Spleen (tissue), 11 donors: Measurements from ENCODE around the gene MPST. TPM values are rescaled to one million over a fixed set of nuclear protein-coding genes. Genes with fewer than 3 reads are reported as not detected.

Experiments
- DNase-seq: peaks from one replicate; pipeline ENCODE4 v3.0.0-alpha.2; 2020
- H3K27ac ChIP-seq, 8 donors: fragments of 200-600 bp; sonication (generic) in 7 of 8; 1 replicate in 4 of 8; 2 replicates in 4 of 8; pipeline versions ENCODE4 v1.5.0 to v1.8.0; 2016 to 2021; ENCODE audit warnings: inconsistent platforms in 4 of 8, mild to moderate bottlenecking in 4 of 8, moderate library complexity in 1 of 8
- H3K27me3 ChIP-seq, 7 donors: fragments of 200-600 bp; sonication (generic) in 6 of 7; replicated peaks in 1 of 7; 1 replicate in 4 of 7; 2 replicates in 3 of 7; pipeline versions ENCODE4 v1.5.0 to v1.8.0; 2016 to 2021; ENCODE audit warnings: inconsistent platforms in 3 of 7, mild to moderate bottlenecking in 1 of 7
- H3K36me3 ChIP-seq, 6 donors: fragments of 200-600 bp; sonication (generic) in 5 of 6; 1 replicate in 4 of 6; 2 replicates in 2 of 6; pipeline versions ENCODE4 v1.5.0 to v1.8.0; 2016 to 2021; ENCODE audit warnings: inconsistent platforms in 2 of 6
- H3K4me1 ChIP-seq, 6 donors: fragments of 200-600 bp; sonication (generic) in 5 of 6; 1 replicate in 3 of 6; 2 replicates in 3 of 6; pipeline versions ENCODE4 v1.5.0 to v1.8.0; 2016 to 2021; ENCODE audit warnings: inconsistent platforms in 3 of 6
- H3K4me3 ChIP-seq, 8 donors: fragments of 200-600 bp; sonication (generic) in 7 of 8; 1 replicate in 4 of 8; 2 replicates in 4 of 8; pipeline versions ENCODE4 v1.5.0 to v1.8.0; 2016 to 2021; ENCODE audit warnings: inconsistent platforms in 4 of 8, mild to moderate bottlenecking in 4 of 8, moderate library complexity in 2 of 8
- H3K9me3 ChIP-seq, 8 donors: fragments of 200-600 bp; sonication (generic) in 7 of 8; 1 replicate in 4 of 8; 2 replicates in 4 of 8; pipeline versions ENCODE4 v1.5.0 to v1.8.0; 2016 to 2021; ENCODE audit warnings: inconsistent platforms in 4 of 8
- POLR2A ChIP-seq, 3 donors: fragments of 450-650 bp; IDR thresholded peaks; one replicate each; pipeline ENCODE4 v1.5.1; 2017; ENCODE audit warnings: antibody characterized with exemption in 3 of 3, mild to moderate bottlenecking in 1 of 3
- POLR2AphosphoS5 ChIP-seq, 3 donors: sonication (generic); formaldehyde crosslinking; IDR thresholded peaks; one replicate each; pipeline ENCODE4 v1.5.1; 2017; ENCODE audit warnings: antibody characterized with exemption in 3 of 3
- WGBS, 5 donors: extraction: QIAGEN DNeasy Blood & Tissue Kit in 3 of 5; methylation state at CpG; one replicate each; pipeline versions ENCODE4 v1.1.5 to v1.1.7; 2013 to 2018; 5-methylcytosine and 5-hydroxymethylcytosine counted together
- intact Hi-C: fragments of 100-400 bp; cut with DNase I; formaldehyde crosslinking; loops from one replicate; pipeline ENCODE4 v1.15.0; 2023; ENCODE audit warnings: low total_unique reads
- polyA plus RNA-seq, 3 donors: library from polyadenylated mRNA; stranded (reverse); fragments of 200-250 nt; gene quantifications; one replicate each; pipeline ENCODE4 v1.2.1, GENCODE V29; 2013
- total RNA-seq, 7 donors: library from RNA; depleted of rRNA in 3 of 7; stranded (reverse); fragments of >200 nt in 3 of 7; fragmentation: NEBNext Ultra II Directional in 4 of 7; extraction: Animal tissue kit (Norgen Biotek cat#: 25700) in 4 of 7; gene quantifications; one replicate each; pipeline versions ENCODE4 v1.1.0 to v1.2.1, GENCODE V29; 2016 to 2021
- TF ChIP-seq, protein P1 (sequence below), 11 experiments: fragments of 200-600 bp in 7 of 11; fragments of 450-650 bp in 4 of 11; sonication (generic) in 4 of 11; IDR thresholded peaks in 8 of 11; conservative IDR thresholded peaks in 3 of 11; 1 replicate in 7 of 11; 2 replicates in 4 of 11; pipeline versions ENCODE4 v1.4.0 to v1.8.0; 2016 to 2021; ENCODE audit warnings: antibody characterized with exemption in 11 of 11, inconsistent platforms in 4 of 11, mild to moderate bottlenecking in 1 of 11
- donor health status: healthy with polysubstance abuse.
- donor health status: DM: no; HTN: no; CAD: no; lungs with moderate emphysema.
- donor health status: DM: no; HTN: no; CAD: no.
- donor health status: Bipolar disorder and iron deficiency.
- donor health status: healthy.
- donor health status: DM: no; HTN: no; CAD: no.
- donor health status: DM: yes; HTN: yes; CAD: no.

Gene MPST
- total and polyA plus RNA-seq, 10 donors, result 13.9 to 44.8 (median 29.9) TPM

- WGBS, 5 donors, result 82 to 94% (median 89%) methylated on average over 8 to 9 of the region's 9 CpGs
- TF ChIP-seq POLR2A (IDR thresholded peaks at IDR 0.05) (no peak), POLR2AphosphoS5 (IDR thresholded peaks at IDR 0.05) (no peak)
- TF ChIP-seq, protein P1, sequence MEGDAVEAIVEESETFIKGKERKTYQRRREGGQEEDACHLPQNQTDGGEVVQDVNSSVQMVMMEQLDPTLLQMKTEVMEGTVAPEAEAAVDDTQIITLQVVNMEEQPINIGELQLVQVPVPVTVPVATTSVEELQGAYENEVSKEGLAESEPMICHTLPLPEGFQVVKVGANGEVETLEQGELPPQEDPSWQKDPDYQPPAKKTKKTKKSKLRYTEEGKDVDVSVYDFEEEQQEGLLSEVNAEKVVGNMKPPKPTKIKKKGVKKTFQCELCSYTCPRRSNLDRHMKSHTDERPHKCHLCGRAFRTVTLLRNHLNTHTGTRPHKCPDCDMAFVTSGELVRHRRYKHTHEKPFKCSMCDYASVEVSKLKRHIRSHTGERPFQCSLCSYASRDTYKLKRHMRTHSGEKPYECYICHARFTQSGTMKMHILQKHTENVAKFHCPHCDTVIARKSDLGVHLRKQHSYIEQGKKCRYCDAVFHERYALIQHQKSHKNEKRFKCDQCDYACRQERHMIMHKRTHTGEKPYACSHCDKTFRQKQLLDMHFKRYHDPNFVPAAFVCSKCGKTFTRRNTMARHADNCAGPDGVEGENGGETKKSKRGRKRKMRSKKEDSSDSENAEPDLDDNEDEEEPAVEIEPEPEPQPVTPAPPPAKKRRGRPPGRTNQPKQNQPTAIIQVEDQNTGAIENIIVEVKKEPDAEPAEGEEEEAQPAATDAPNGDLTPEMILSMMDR (IDR thresholded peaks at IDR 0.05 in 8 of 11, conservative IDR thresholded peaks at IDR 0.05 in 3 of 11), result no peak
- H3K27ac ChIP-seq, result no peak overlapping the region
- H3K4me3 ChIP-seq, result no peak overlapping the region
- H3K27me3 ChIP-seq, result peaks cover 0 to 5% (median 0%) of the 10 kb centered on the region in 7 donors
- H3K4me1 ChIP-seq, result peaks cover 0 to 33% (median 16%) of the 10 kb centered on the region in 6 donors
- DNase-seq, result no peak
- no peaks in the 10 kb centered on the region for H3K9me3 ChIP-seq
- intact Hi-C loops, result no loop called here
- H3K36me3 ChIP-seq, result no peaks in the 10 kb centered on the region
Observed at GRCh38 chr22:37012262-37012904, 7.2 kb upstream of the MPST start.

- 72 to 85% (median 83%) methylated on average over 10 of the region's 10 CpGs for WGBS, 5 donors
- DNase-seq, result no peak
- Histone ChIP-seq H3K4me3 (no peak overlapping the region), H3K27me3 (peaks cover 0 to 5% (median 0%) of the 10 kb centered on the region in 7 donors), H3K36me3 (no peaks in the 10 kb centered on the region), H3K9me3 (no peaks in the 10 kb centered on the region), H3K4me1 (peaks cover 0 to 33% (median 13%) of the 10 kb centered on the region in 6 donors), H3K27ac (no peak overlapping the region)
- TF ChIP-seq POLR2A (IDR thresholded peaks at IDR 0.05) (no peak), POLR2AphosphoS5 (IDR thresholded peaks at IDR 0.05) (no peak)
- TF ChIP-seq, protein P1 (IDR thresholded peaks at IDR 0.05 in 8 of 11, conservative IDR thresholded peaks at IDR 0.05 in 3 of 11), result no peak
- intact Hi-C loops, result no loop called here
Observed at GRCh38 chr22:37012956-37013355, 6.6 kb upstream of the MPST start.

GRCh38 chr22:37014415-37014806 lies 5.1 kb upstream of the MPST start:
- DNase-seq, result no peak
- intact Hi-C loops, result no loop called here
- TF ChIP-seq POLR2A (IDR thresholded peaks at IDR 0.05), result no peak
- TF ChIP-seq, protein P1 (IDR thresholded peaks at IDR 0.05 in 8 of 11, conservative IDR thresholded peaks at IDR 0.05 in 3 of 11), result no peak
- no peak for TF ChIP-seq POLR2AphosphoS5 (IDR thresholded peaks at IDR 0.05)
- no peak overlapping the region for H3K4me3 ChIP-seq
- WGBS, 5 donors, result 86 to 88% (median 87%) methylated on average over 4 of the region's 4 CpGs
- H3K27me3 ChIP-seq, result peaks cover 0 to 6% (median 0%) of the 10 kb centered on the region in 7 donors
- peaks cover 0 to 35% (median 17%) of the 10 kb centered on the region in 6 donors for H3K4me1 ChIP-seq
- H3K27ac ChIP-seq, result no peak overlapping the region
- H3K9me3 ChIP-seq, result no peaks in the 10 kb centered on the region
- H3K36me3 ChIP-seq, result no peaks in the 10 kb centered on the region

DNA sequence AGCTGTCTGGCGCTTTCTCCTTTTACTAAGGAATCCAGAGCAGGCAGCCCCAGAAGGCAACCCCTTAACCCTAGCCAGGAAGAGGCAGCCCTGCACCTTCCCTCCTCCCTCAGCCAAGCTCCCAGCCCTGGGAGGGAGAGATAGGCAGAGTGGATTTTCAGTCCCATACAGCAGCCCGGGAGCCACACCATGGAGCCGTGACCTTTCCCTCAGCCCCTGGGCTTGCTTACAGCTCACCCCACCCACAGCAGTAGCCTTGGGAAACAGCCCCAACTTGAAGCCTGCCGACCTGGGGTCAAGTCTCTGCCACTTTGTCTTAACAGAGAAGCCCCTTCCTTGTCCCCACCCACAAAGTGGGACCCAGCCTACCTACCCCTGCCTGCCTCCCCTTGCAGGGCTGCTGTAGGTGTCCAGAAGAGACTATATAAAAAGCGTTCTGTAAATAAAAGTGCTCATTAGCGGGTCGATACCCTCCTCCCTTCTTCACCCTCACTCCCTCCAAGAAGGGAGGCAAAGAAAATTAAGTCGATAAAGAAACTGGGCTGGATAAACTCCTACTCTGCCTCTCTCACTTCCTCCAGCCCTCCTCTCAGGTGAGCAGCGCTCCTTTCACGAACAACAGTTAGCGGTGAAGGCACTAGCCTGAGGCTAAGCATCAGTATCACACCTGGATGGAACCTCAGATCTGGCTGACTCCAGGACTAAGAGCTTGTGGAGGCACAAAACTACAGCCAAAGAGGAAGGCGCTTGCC lies 4.5 kb upstream of the MPST start:
- 77 to 88% (median 85%) methylated on average over 11 to 12 of the region's 12 CpGs for WGBS, 5 donors
- H3K4me1 ChIP-seq, result peaks cover 0 to 38% (median 18%) of the 10 kb centered on the region in 6 donors
- no peak for DNase-seq
- peaks cover 0 to 6% (median 0%) of the 10 kb centered on the region in 7 donors for H3K27me3 ChIP-seq
- TF ChIP-seq POLR2AphosphoS5 (IDR thresholded peaks at IDR 0.05), result no peak
- TF ChIP-seq, protein P1 (IDR thresholded peaks at IDR 0.05 in 8 of 11, conservative IDR thresholded peaks at IDR 0.05 in 3 of 11), result no peak
- TF ChIP-seq POLR2A (IDR thresholded peaks at IDR 0.05), result no peak
- intact Hi-C loops, result no loop called here
- no peak overlapping the region for H3K4me3 ChIP-seq
- H3K27ac ChIP-seq, result no peak overlapping the region
- H3K36me3 ChIP-seq, result no peaks in the 10 kb centered on the region
- H3K9me3 ChIP-seq, result no peaks in the 10 kb centered on the region
